GM23338 (cell line): ENCODE data around the gene IRAK1.

Experiments
- CREB1 ChIP-seq: fragments of 250-450 bp; sonication (Bioruptor Pico); IDR thresholded peaks from 2 replicates; pipeline ENCODE4 v1.5.0; 2020; ENCODE audit warnings: low read depth, mild to moderate bottlenecking, moderate library complexity
- CTCF ChIP-seq, 2 experiments: fragments of 200-600 bp in 1 of 2; sonication (generic) in 1 of 2; conservative IDR thresholded peaks; 2 replicates each; pipeline versions ENCODE4 v1.5.1 to v1.6.1; 2016 to 2017; ENCODE audit warnings: antibody characterized with exemption in 2 of 2, low read depth in 2 of 2, mild to moderate bottlenecking in 2 of 2, moderate library complexity in 1 of 2
- EZH2 ChIP-seq: fragments of 200-600 bp; sonication (generic); IDR thresholded peaks from one replicate; pipeline ENCODE4 v1.8.0; 2017; ENCODE audit warnings: antibody characterized with exemption, mild to moderate bottlenecking, low read depth; ENCODE audit not compliant: unreplicated experiment
- POLR2AphosphoS5 ChIP-seq: IDR thresholded peaks from 2 replicates; pipeline ENCODE4 v1.6.1; 2016; ENCODE audit warnings: antibody characterized with exemption, low read depth

- TF ChIP-seq CTCF (conservative IDR thresholded peaks at IDR 0.05; ENCODE audit: low read depth in 2 of 2) (no peak), POLR2AphosphoS5 (no peak), CREB1 (CRISPR knock-in tag) (no peak), EZH2 (no peak)
These were observed 3.2 kb downstream of the IRAK1 start for GRCh38 chrX:154016366-154017076.
